ENCODE data around the gene FAM83D. TPM values are rescaled to one million over a fixed set of nuclear protein-coding genes. Genes with fewer than 3 reads are reported as not detected.

The FAM83D gene
- total RNA-seq, 3 donors from 2014 or later (not counting 1 experiment from before 2014, with no cell fraction given) = 1.1 to 2.7 (median 2.1) TPM

DNA sequence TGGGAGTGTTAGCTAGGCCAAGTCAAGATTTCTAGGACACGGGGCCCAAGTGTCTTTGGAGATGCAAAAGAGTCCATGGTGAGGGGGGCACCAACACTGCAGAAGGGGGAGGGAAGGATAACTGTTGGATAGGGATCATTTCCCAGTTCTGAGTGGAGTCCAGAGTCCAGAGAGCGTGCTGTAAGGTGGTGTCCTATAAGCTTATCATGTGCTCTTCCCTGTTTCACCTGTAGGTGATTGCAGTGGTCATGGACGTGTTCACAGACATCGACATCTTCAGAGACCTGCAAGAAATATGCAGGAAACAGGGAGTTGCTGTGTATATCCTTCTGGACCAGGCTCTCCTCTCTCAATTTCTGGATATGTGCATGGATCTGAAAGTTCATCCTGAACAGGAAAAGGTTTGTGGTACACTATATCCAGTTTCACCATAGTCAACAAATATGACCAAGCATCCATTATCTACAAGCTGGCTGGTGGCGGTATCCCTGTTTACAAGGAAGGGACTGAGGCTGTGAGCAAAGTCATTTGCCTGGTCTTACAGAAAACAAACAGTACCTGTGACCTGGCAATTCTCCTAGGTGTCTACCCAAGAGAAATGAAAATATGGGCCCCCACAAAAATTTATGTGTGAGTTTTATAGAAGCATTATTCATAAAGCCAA, 15.6 kb downstream of the FAM83D start:
- H3K36me3 Mint-ChIP-seq = no peaks in the 10 kb centered on the region
- intact Hi-C loops (cut with micrococcal nuclease) = no loop called here
- no peak overlapping the region for H3K4me3 ChIP-seq (ENCODE audit: low read length)
- TF ChIP-seq, protein P1, sequence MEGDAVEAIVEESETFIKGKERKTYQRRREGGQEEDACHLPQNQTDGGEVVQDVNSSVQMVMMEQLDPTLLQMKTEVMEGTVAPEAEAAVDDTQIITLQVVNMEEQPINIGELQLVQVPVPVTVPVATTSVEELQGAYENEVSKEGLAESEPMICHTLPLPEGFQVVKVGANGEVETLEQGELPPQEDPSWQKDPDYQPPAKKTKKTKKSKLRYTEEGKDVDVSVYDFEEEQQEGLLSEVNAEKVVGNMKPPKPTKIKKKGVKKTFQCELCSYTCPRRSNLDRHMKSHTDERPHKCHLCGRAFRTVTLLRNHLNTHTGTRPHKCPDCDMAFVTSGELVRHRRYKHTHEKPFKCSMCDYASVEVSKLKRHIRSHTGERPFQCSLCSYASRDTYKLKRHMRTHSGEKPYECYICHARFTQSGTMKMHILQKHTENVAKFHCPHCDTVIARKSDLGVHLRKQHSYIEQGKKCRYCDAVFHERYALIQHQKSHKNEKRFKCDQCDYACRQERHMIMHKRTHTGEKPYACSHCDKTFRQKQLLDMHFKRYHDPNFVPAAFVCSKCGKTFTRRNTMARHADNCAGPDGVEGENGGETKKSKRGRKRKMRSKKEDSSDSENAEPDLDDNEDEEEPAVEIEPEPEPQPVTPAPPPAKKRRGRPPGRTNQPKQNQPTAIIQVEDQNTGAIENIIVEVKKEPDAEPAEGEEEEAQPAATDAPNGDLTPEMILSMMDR (IDR thresholded peaks at IDR 0.05) = no peak
- H3K27ac Mint-ChIP-seq = no peak overlapping the region
- peaks cover 0 to 5% of the 10 kb centered on the region in 2 donors for H3K4me1 Mint-ChIP-seq
- H3K4me1 ChIP-seq (ENCODE audit: control insufficient read depth, insufficient read depth, low read length) = no peaks in the 10 kb centered on the region
- H3K4me3 Mint-ChIP-seq = no peak overlapping the region
- H3K36me3 ChIP-seq (ENCODE audit: control insufficient read depth, insufficient read depth, low read length) = no peaks in the 10 kb centered on the region
- H3K27ac ChIP-seq (ENCODE audit: low read length) = no peak overlapping the region
- ATAC-seq (no peak), DNase-seq (no peak)
- H3K9me3 ChIP-seq (ENCODE audit: control insufficient read depth, insufficient read depth, low read length) = no peaks in the 10 kb centered on the region
- 94% methylated on average over 5 of the region's 5 CpGs for WGBS (ENCODE audit: insufficient coverage)
- no peaks in the 10 kb centered on the region for H3K9me3 Mint-ChIP-seq
- H3K27me3 Mint-ChIP-seq (ENCODE audit: low read depth in 2 of 2) = no peaks in the 10 kb centered on the region
- no peaks in the 10 kb centered on the region for H3K27me3 ChIP-seq (ENCODE audit: control insufficient read depth, insufficient read depth, low read length)

DNA sequence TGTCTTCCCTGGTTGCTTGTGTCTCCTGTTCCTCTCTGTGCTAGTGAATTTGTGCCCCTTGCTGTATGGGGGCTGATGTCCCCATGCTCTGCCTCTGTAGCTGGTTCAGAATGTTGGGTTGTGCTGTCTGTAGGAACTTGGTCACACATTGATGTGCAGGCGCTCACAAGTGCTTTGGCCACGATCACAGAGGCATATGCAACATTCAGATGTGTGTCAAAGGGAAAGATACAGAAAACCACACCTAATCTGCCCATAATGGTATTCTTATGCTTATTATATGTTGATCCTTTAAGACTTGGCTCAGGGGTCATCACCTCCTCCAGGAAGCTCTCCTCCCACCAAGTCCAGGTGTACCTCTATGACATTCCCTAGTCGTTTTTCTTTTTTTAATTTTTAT, 18.8 kb downstream of the FAM83D start:
- DNase-seq = no peak
- Mint-ChIP-seq H3K9me3 (no peaks in the 10 kb centered on the region), H3K4me1 (peaks cover 0 to 5% of the 10 kb centered on the region in 2 donors), H3K27me3 (ENCODE audit: low read depth in 2 of 2) (no peaks in the 10 kb centered on the region), H3K36me3 (no peaks in the 10 kb centered on the region), H3K4me3 (no peak overlapping the region), H3K27ac (no peak overlapping the region)
- Histone ChIP-seq H3K27me3 (ENCODE audit: control insufficient read depth, insufficient read depth, low read length) (no peaks in the 10 kb centered on the region), H3K9me3 (ENCODE audit: control insufficient read depth, insufficient read depth, low read length) (no peaks in the 10 kb centered on the region), H3K4me3 (ENCODE audit: low read length) (no peak overlapping the region), H3K36me3 (ENCODE audit: control insufficient read depth, insufficient read depth, low read length) (no peaks in the 10 kb centered on the region), H3K27ac (ENCODE audit: low read length) (no peak overlapping the region), H3K4me1 (ENCODE audit: control insufficient read depth, insufficient read depth, low read length) (no peaks in the 10 kb centered on the region)
- WGBS (ENCODE audit: insufficient coverage) = 100% methylated on average over 1 of the region's 3 CpGs
- no peak for ATAC-seq
- TF ChIP-seq, protein P1 (IDR thresholded peaks at IDR 0.05) = no peak
- intact Hi-C loops (cut with micrococcal nuclease) = no loop called here

DNA sequence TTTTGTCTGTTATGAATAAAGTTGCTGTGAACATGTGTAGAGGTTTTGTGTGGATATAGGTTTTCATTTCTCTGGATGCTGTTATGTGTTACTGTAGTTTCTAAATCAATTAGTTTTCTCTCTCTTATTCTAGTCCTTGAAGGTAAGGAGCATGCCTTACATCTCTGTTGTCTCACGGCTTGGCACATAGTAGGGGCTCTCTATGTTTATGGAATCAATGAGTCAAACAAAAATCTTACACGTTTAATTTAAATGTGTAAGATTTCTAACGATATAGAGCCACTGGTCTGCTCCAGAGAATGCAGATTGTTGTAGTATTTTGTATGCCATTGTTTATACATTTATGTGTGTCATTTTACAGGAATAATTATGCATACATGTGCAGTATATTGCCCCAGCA, 20.6 kb downstream of the FAM83D start:
- ATAC-seq (no peak), DNase-seq (no peak)
- Histone ChIP-seq H3K27ac (ENCODE audit: low read length) (no peak overlapping the region), H3K36me3 (ENCODE audit: control insufficient read depth, insufficient read depth, low read length) (no peaks in the 10 kb centered on the region), H3K27me3 (ENCODE audit: control insufficient read depth, insufficient read depth, low read length) (no peaks in the 10 kb centered on the region), H3K9me3 (ENCODE audit: control insufficient read depth, insufficient read depth, low read length) (no peaks in the 10 kb centered on the region), H3K4me1 (ENCODE audit: control insufficient read depth, insufficient read depth, low read length) (no peaks in the 10 kb centered on the region), H3K4me3 (ENCODE audit: low read length) (no peak overlapping the region)
- intact Hi-C loops (cut with micrococcal nuclease) = no loop called here
- TF ChIP-seq, protein P1 (IDR thresholded peaks at IDR 0.05) = no peak
- Mint-ChIP-seq H3K9me3 (no peaks in the 10 kb centered on the region), H3K27ac (no peak overlapping the region), H3K27me3 (ENCODE audit: low read depth in 2 of 2) (no peaks in the 10 kb centered on the region), H3K36me3 (no peaks in the 10 kb centered on the region), H3K4me1 (no peaks in the 10 kb centered on the region), H3K4me3 (no peak overlapping the region)
- 84% methylated on average over 3 of the region's 3 CpGs for WGBS (ENCODE audit: insufficient coverage)

GRCh38 chr20:38947931-38948362, 21.7 kb downstream of the FAM83D start:
- no peaks in the 10 kb centered on the region for H3K9me3 ChIP-seq (ENCODE audit: control insufficient read depth, insufficient read depth, low read length)
- Mint-ChIP-seq H3K27ac (no peak overlapping the region), H3K4me1 (no peaks in the 10 kb centered on the region), H3K4me3 (no peak overlapping the region), H3K9me3 (no peaks in the 10 kb centered on the region), H3K27me3 (ENCODE audit: low read depth in 2 of 2) (no peaks in the 10 kb centered on the region), H3K36me3 (no peaks in the 10 kb centered on the region)
- intact Hi-C loops (cut with micrococcal nuclease) = no loop called here
- H3K27me3 ChIP-seq (ENCODE audit: control insufficient read depth, insufficient read depth, low read length) = no peaks in the 10 kb centered on the region
- H3K4me3 ChIP-seq (ENCODE audit: low read length) = no peak overlapping the region
- no peaks in the 10 kb centered on the region for H3K36me3 ChIP-seq (ENCODE audit: control insufficient read depth, insufficient read depth, low read length)
- no peaks in the 10 kb centered on the region for H3K4me1 ChIP-seq (ENCODE audit: control insufficient read depth, insufficient read depth, low read length)
- ATAC-seq = no peak
- DNase-seq = no peak
- TF ChIP-seq, protein P1 (IDR thresholded peaks at IDR 0.05) = no peak
- H3K27ac ChIP-seq (ENCODE audit: low read length) = no peak overlapping the region
- WGBS (ENCODE audit: insufficient coverage) = 84% methylated on average over 7 of the region's 7 CpGs
